Stimulated activated CD4-positive, alpha-beta T cell treated with anti-CD3 and anti-CD28 coated beads, TNF-alpha, amount 100 ng/mL, for 1 hour (primary cell): Measurements from ENCODE around the gene ZBTB40.

Experiments
- DNase-seq, 3 donors: peaks; one replicate each; pipeline ENCODE4 v3.0.0-alpha.2; 2020; ENCODE audit warnings: low read depth in 3 of 3, low spot score in 1 of 3

Gene ZBTB40

GRCh38 chr1:22503721-22504410 is 52.2 kb downstream of the ZBTB40 start:
- DNase-seq: no peak

GRCh38 chr1:22506130-22506692 is 54.6 kb downstream of the ZBTB40 start:
- DNase-seq: no peak

- DNase-seq: no peak
Measured at GRCh38 chr1:22507587-22507986, 55.9 kb downstream of the ZBTB40 start.

- DNase-seq: no peak
Measured at GRCh38 chr1:22508329-22508728, 56.7 kb downstream of the ZBTB40 start.

DNA sequence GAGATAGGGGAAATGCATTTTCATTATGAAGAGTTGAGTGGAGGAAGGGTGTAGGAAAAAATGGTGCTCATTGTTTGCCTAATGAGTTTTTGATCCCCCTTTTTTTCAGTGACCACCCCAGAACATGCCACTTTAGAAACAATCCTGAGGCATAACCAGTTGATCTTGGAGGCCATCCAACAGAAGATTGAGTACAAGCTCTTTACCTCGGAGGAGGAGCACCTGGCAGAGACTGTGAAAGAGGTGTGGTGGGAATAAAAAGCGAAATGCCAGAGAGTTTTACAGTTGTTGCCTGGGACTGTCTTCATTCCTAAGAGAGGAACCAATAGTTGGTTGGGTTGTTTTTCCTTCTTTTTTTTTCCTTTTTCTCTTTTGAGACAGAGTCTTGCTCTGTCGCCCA is 57.3 kb downstream of the ZBTB40 start:
- no peak for DNase-seq

DNA sequence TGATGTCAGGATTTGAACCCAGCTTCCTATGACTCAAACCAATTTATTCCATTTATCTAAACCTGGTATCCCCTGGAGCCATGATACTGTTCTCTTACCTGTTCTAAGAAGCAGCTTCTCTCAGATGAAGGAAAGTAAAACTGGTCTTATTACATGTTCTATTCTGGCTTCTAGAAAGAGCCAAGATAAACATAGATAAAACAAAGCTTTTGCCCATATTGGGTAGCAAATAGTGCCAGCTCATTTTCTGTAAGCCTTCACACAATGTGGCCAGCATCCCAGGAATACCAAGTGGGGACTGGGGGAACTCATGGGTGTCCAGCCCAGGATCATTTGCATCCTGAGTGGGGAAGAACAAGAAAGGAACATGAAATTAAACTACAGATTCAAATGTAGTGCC is 58.2 kb downstream of the ZBTB40 start:
- no peak for DNase-seq

DNA sequence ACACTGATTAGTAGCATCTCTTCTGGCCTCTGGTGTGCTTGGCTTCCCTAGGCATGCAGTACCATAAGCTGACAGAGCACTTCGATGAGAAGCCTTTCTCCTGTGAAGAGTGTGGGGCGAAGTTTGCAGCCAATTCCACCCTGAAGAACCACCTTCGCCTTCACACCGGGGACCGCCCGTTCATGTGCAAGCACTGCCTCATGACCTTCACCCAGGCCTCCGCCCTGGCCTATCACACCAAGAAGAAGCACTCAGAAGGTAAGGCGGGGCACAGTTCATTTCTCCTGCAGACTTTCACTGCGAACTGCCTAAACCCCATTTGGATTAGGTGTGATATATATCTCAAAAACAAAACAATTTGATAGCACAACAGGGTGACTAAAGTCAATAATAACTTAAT is 61.2 kb downstream of the ZBTB40 start:
- no peak for DNase-seq

- no peak for DNase-seq
Measured at GRCh38 chr1:22516906-22517571, 65.4 kb downstream of the ZBTB40 start.

DNA sequence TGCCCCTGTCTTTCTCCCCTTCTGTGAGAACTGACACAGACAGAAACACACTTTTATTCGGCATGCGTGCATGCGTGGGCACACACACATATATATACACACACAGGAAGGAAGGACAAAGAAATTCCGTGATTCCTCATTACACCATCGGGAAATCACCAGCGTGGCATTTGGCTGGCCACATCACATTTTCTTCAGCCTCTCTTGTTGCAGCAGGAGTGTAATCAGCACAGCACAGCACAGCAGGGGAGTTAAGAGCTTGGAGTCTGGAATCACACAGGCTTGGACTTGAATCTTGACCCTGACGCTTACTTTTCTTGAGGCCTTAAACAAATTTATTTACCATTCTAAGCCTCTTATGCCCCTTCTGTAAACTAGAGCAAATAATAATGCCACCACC is 66.3 kb downstream of the ZBTB40 start:
- no peak for DNase-seq

- no peak for DNase-seq
Measured at GRCh38 chr1:22518379-22518778, 66.7 kb downstream of the ZBTB40 start.

- DNase-seq: no peak
Measured at GRCh38 chr1:22520871-22521270, 69.2 kb downstream of the ZBTB40 start.

- no peak for DNase-seq
Measured at GRCh38 chr1:22521692-22522091, 70.0 kb downstream of the ZBTB40 start.

- no peak for DNase-seq
Measured at GRCh38 chr1:22522221-22522743, 70.6 kb downstream of the ZBTB40 start.

DNA sequence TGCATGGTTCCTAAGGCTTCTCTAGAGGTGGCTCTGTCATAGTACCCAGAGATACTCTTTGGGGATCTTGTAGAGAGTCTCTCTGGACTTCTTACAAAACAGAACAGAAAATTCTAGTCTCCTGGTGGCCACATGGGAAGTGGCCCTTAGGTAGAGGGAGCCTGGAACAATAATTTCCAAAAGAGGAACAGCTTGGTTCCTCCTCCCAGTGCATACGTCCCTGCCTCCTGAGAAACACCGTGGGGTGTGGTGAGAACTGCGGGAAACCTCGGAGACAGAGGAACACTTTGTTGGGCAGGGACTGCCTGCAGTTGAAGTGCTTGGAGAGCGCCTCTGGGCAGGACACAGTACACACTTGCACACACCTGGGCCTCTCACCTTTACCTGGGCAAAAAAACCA is 72.8 kb downstream of the ZBTB40 start:
- no peak for DNase-seq

DNA sequence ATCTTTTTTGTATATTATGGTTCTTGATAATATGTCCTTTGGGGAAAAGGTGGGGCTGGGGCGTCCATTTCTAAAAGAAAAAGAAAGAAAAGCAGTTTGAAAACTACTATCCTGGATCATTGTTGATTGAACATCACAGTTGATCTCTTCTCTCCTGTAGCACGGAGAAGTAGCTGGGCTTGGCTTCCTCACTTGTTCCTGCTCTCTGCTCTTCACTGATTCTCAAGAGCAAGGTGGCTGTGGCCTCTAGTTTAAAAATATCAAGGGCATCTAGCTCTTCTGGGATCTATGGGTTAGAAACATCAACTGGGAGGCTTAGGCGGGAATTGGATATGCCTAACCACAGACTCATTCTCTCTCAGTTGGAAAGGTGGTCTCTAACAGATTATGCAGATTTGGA is 73.6 kb downstream of the ZBTB40 start:
- no peak for DNase-seq

GRCh38 chr1:22525646-22526045 is 74.0 kb downstream of the ZBTB40 start:
- DNase-seq: no peak

DNA sequence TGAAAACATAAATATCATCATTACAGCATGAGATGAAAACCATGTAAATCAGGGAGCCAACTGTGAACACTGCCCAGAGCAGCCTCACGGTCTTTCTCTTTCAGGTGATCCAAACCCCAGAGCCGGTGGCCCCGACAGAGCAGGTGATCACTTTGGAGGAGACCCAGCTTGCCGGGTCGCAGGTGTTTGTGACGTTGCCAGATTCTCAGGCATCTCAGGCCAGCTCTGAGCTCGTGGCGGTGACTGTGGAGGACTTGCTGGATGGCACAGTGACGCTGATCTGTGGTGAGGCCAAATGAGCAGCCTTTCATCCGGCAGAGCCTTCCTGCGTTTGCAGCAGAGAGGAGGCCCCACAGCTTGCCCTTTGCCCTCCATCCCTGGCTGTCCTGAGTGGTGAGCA is 74.4 kb downstream of the ZBTB40 start:
- no peak for DNase-seq

GRCh38 chr1:22526677-22527076 is 75.0 kb downstream of the ZBTB40 start:
- no peak for DNase-seq

DNA sequence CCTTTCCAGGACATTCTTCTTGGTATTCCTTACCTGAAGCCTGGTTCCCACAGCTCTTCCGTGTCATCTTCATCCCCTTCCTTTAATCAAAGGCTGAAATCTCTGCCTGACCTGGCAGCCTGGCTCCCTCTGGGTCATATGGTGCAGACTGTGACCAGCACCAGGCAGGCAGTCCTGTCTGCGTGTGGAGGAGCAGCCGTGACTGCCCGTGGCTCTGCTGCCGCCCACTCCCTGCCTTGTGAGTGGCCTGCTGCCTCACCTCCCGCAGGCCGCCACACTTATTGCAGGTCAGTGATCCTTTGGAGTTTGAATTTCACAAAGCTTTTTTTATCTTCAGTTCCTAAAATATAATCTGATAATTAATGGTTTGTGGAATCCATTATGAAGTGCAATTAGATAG is 75.5 kb downstream of the ZBTB40 start:
- no peak for DNase-seq

- no peak for DNase-seq
Measured at GRCh38 chr1:22527555-22528296, 76.1 kb downstream of the ZBTB40 start.

- no peak for DNase-seq
Measured at GRCh38 chr1:22528451-22528850, 76.8 kb downstream of the ZBTB40 start.
